ENCODE data around the gene SLC5A12.

The SLC5A12 gene

DNA sequence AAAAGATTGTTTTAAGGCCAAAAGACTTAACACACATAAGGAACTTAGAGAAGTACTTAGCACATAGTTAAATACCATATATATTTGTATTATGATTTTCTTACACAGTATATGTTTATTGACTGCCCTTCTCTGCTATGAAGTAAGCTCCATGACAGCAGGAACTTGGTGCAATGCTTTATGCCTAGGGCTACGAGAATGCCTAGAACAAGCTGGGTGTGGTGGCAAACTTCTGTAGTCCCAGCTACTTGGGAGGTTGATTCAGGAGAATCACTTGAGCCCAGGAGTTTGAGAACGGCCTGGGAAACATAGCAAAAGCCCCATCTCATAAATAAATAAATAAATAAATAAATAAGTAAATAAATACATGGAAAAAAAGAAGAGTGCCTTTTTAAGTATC is 1.9 kb downstream of the SLC5A12 start:
- no peak for DNase-seq (ENCODE audit: low read depth, low spot score)

DNA sequence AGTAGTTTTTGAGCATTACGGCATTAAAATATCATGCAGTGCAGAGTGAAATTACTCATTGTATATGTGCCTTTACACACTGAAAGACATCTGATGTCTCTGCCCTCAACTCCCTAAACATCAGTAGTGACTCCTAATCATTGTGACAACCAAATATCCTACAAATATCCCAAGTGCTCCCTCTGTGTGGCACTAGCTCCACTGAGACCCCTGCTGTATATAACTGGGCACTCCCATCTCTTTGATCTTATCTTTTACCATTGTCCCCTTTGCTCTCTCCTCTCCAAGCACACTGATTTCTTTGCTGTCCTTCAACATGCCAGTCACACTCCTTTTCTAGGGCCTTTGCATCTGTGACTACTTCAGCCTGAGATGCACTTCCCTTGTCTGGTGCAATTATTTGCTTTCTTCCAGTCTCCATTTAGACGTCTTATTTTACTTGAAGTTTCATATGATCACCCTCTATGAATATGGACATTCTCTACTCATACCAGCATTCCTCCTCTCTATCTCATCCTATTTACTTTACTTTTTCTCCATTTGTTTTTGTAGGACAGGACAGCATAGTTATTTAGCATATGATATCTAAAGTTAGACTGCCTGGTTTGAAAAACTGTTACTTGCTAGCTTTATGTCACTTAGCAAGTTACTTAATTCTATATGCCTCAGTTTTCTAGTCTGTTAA is 2.4 kb downstream of the SLC5A12 start:
- no peak for DNase-seq (ENCODE audit: low read depth, low spot score)

More for the DNA sequence above, 1.9 kb downstream of the SLC5A12 start:
- H3K27ac ChIP-seq = no peak overlapping the region

DNA sequence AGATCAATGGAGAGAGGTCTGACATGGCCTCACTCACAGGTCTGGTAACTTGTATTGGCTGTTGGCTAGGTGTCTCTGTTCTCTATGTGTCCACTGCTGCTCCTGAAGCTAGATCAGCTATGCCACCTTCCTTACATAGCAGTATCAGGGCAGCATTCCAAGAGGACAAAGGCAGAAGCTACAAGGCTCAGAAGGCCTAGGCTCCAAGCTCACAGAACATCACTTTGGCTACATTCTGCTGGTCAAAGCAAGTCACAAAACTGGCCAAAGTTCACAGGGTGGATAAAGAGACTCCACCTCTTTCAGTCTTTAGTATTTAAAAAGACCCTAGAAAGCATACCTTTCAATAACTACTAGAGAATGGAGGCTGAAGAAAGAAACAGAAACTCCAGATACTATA is 4.1 kb downstream of the SLC5A12 start:
- no peak for DNase-seq (ENCODE audit: low read depth, low spot score)
- no peak overlapping the region for H3K27ac ChIP-seq

More for the DNA sequence above, 2.4 kb downstream of the SLC5A12 start:
- H3K27ac ChIP-seq = no peak overlapping the region

DNA sequence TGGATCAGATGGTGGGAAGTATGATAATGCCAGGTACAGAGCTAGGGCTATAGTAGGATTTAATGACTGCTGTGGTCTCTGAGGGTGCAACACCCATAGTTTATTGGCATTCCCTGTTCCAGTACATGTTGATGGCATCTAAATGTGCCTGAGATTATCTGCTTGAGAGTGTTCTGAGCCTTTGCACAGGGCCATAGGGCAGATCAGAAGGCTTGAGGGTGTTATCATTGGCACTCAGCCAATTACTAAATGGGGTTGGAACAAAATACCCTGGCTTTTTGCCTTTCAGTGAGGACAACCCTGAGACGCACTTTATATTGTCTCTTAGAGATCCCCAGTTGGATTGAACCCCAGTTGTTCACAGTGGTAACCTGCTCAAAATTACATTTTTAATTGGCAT is 6.7 kb downstream of the SLC5A12 start:
- no peak for DNase-seq (ENCODE audit: low read depth, low spot score)
- H3K27ac ChIP-seq = no peak overlapping the region

GRCh38 chr11:26712497-26712896 is 9.4 kb downstream of the SLC5A12 start:
- no peak for DNase-seq (ENCODE audit: low read depth, low spot score)
- no peak overlapping the region for H3K27ac ChIP-seq

- DNase-seq (ENCODE audit: low read depth, low spot score) = no peak
These were observed 11.4 kb downstream of the SLC5A12 start for GRCh38 chr11:26710489-26710888.

DNA sequence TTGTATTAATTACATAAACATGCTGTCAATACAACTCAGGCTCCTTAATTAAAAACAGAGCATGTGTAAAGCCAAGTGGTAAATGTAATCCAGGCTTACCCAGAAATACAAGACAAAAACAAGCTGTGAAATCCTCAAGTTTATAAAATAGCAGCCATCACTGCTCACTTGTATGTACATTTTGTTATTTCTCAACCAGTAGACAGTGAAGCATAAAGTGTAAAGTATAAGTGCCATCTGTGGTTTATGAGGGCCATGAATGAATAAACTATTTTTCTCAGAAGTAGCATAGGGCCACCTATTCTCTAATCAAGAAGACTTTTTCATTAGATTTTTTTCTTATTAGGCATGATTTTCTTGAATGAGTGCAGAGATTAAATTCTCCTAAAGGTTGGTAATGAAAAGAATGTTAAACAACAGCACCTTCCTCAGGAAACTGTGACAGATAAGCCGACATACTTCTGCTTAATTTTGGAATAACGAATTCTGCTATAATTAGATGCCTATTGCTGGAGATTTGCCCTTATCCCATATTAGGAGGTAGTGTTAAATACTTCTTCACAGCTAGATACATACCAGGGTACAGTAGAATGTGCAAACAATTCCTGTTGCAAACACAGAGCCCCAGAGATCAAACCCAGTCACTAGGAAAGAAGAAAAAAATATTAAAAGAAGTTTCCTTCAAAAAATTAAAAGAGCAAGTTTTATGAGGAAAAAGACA is 13.0 kb downstream of the SLC5A12 start:
- no peak for DNase-seq (ENCODE audit: low read depth, low spot score)
- no peak overlapping the region for H3K27ac ChIP-seq

More at GRCh38 chr11:26710489-26710888, 11.4 kb downstream of the SLC5A12 start:
- no peak overlapping the region for H3K27ac ChIP-seq

GRCh38 chr11:26706181-26706580 is 15.7 kb downstream of the SLC5A12 start:
- no peak overlapping the region for H3K27ac ChIP-seq
- no peak for DNase-seq (ENCODE audit: low read depth, low spot score)

- no peak overlapping the region for H3K27ac ChIP-seq
- peak; percentile 36 for DNase-seq (ENCODE audit: low read depth, low spot score)
These were observed 17.6 kb downstream of the SLC5A12 start for GRCh38 chr11:26704249-26704648.

DNA sequence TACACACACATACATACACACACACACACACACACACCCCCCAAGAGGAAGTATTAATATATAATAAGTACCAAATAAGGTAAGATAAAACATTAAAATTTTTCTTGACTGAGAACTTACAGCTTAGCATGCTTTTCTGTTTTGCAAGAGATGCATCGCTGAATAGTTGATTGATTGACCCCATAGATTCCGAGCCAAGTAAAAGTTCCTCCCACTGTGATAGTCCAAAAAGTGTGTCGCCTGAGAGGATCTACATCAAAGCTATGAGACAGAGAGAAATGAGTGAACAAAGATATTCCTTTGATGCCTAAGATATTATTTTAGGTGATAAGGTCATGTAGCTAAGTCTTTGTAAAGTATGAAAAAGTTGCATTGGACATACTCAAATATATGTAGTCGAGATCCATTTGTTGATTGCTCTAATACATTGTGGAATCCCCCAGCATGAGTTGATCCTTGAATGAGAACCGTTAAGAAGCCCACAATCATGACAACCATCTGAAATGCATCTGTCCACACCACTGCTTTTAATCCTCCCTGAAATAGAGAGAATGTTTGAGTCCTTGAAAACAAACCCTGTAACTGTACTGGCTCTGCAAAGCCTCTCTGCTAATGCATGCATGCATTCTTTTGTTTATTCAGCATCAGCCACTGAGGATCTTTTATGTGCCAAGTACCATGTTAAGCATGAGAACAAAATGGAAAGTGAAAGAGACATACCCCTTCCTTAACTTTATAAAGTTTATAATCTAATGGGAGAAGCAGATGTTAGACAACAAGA is 18.3 kb downstream of the SLC5A12 start:
- H3K27ac ChIP-seq = no peak overlapping the region
- DNase-seq (ENCODE audit: low read depth, low spot score) = no peak

GRCh38 chr11:26702406-26702805 is 19.5 kb downstream of the SLC5A12 start:
- no peak for DNase-seq (ENCODE audit: low read depth, low spot score)
- H3K27ac ChIP-seq = no peak overlapping the region

DNA sequence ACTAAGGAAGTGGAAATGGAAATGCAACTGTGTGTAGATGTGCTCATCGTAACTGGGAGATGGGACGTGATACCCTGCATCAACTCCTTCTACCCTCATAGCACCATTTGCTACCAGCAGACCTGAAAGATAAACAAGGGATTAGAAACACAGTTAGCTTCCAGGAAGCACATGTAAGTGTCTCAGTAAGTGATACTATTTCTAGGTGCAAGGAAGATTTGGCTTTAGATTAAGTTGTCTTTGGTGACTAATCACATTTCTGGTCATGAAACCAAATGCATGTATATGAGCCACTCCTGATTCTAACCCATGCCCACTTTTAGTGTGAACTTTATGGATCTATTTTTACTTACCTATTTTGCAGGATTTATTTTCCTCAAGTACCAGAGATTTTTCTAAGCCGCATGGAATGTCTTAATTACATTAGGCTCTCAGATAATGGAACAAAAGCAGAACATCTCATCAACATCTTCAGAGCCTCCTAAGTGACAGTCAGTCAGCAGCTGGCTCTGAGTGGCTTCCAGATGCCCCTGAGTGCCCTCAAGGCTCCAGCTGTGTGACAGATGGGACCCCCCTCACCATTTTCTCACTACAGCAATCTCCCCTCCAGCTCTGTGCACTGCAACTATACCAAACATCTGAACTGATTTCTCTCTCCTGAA is 21.2 kb downstream of the SLC5A12 start:
- H3K27ac ChIP-seq = no peak overlapping the region
- DNase-seq (ENCODE audit: low read depth, low spot score) = peak; percentile 16

DNA sequence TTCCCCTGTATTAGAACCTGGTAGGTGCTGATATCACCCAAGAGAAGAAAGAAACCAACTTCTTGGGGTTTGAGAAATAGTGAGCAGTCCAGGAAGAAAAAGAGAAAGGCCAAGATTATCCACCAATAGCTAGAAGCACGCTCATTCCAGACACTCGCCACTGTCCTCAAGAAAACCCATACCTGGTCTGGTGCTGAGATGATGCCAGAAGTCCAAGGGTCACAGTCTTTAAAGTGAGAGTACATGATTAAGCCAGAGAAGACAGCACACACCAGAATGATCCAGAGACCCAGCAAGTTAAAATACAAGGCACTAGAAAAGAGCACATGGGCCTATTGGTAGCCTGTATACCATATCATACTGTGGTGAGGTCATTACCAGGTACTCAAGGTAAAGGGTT is 23.6 kb downstream of the SLC5A12 start:
- no peak overlapping the region for H3K27ac ChIP-seq
- DNase-seq (ENCODE audit: low read depth, low spot score) = no peak

GRCh38 chr11:26696330-26696729 is 25.5 kb downstream of the SLC5A12 start:
- DNase-seq (ENCODE audit: low read depth, low spot score) = peak; percentile 2
- no peak overlapping the region for H3K27ac ChIP-seq

GRCh38 chr11:26688701-26689100 is 33.2 kb downstream of the SLC5A12 start:
- no peak overlapping the region for H3K27ac ChIP-seq
- DNase-seq (ENCODE audit: low read depth, low spot score) = peak; percentile 2

GRCh38 chr11:26687351-26687750 is 34.5 kb downstream of the SLC5A12 start:
- H3K27ac ChIP-seq = no peak overlapping the region
- DNase-seq (ENCODE audit: low read depth, low spot score) = no peak

GRCh38 chr11:26677566-26677965 is 44.3 kb downstream of the SLC5A12 start:
- peak overlapping the region; percentile 79 for H3K27ac ChIP-seq
- peak; percentile 84 for DNase-seq (ENCODE audit: low read depth, low spot score)

- peak overlapping the region; percentile 79 for H3K27ac ChIP-seq
- peak; percentile 50 for DNase-seq (ENCODE audit: low read depth, low spot score)
These were observed 45.2 kb downstream of the SLC5A12 start for GRCh38 chr11:26676641-26677040.

- H3K27ac ChIP-seq = no peak overlapping the region
These were observed 46.5 kb downstream of the SLC5A12 start for GRCh38 chr11:26675233-26675928.

DNA sequence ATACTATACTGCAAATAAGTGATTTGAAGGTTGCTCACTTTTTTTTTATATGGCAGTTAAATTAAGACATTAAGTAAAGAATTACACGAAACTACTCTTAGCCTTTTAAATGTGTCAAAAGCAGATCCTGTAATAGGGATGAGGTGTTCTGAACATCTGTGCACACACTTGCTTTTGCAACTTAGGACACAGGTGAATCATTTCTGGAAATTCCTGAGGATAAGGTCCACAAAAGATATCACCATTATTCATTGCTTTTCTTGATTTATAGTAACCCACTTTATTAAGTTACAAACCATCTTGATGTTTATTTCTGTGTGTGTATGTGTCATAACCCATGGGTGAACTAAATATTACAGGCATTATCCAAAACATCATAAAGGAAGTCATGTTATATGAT is 55.9 kb downstream of the SLC5A12 start:
- H3K27ac ChIP-seq = no peak overlapping the region
- DNase-seq (ENCODE audit: low read depth, low spot score) = peak; percentile 33

More at GRCh38 chr11:26675233-26675928, 46.5 kb downstream of the SLC5A12 start:
- no peak for DNase-seq (ENCODE audit: low read depth, low spot score)

Measured in epithelial cell of prostate (primary cell).